Hepatocyte (in vitro differentiated cells): ENCODE measurements around the gene C3orf70. TPM values are rescaled to one million over a fixed set of nuclear protein-coding genes. Genes with fewer than 3 reads are reported as not detected.

Experiments
- DNase-seq: peaks from one replicate; pipeline ENCODE4 v3.0.0-alpha.2; 2016; ENCODE audit warnings: low spot score
- H2AFZ ChIP-seq: fragments of 200-600 bp; sonication (generic); 2 replicates; pipeline ENCODE4 v1.6.0; 2016; ENCODE audit warnings: antibody characterized with exemption, mild to moderate bottlenecking
- H3K27ac ChIP-seq: fragments of 200-600 bp; sonication (generic); 2 replicates; pipeline ENCODE4 v1.5.1; 2016; ENCODE audit warnings: mild to moderate bottlenecking
- H3K27me3 ChIP-seq: fragments of 200-600 bp; sonication (generic); 2 replicates; pipeline ENCODE4 v1.6.1; 2016
- H3K36me3 ChIP-seq: fragments of 200-600 bp; sonication (generic); replicated peaks from 2 replicates; pipeline ENCODE4 v1.5.1; 2016; ENCODE audit warnings: low read depth; ENCODE audit not compliant: insufficient read depth
- H3K4me1 ChIP-seq: fragments of 200-600 bp; sonication (generic); 2 replicates; pipeline ENCODE4 v1.5.1; 2016; ENCODE audit warnings: mild to moderate bottlenecking, moderate library complexity; ENCODE audit not compliant: insufficient read depth
- H3K4me2 ChIP-seq: fragments of 200-600 bp; sonication (generic); 2 replicates; pipeline ENCODE4 v1.6.0; 2016
- H3K4me3 ChIP-seq: fragments of 200-600 bp; sonication (generic); 2 replicates; pipeline ENCODE4 v1.5.1; 2016; ENCODE audit warnings: mild to moderate bottlenecking
- H3K79me2 ChIP-seq: fragments of 200-600 bp; sonication (generic); 2 replicates; pipeline ENCODE4 v1.6.0; 2017; ENCODE audit warnings: mild to moderate bottlenecking
- H3K9me2 ChIP-seq: fragments of 200-600 bp; sonication (generic); replicated peaks from 2 replicates; pipeline ENCODE4 v1.6.0; 2017; ENCODE audit warnings: mild to moderate bottlenecking; ENCODE audit not compliant: insufficient read depth
- H3K9me3 ChIP-seq: fragments of 200-600 bp; sonication (generic); 2 replicates; pipeline ENCODE4 v1.5.1; 2016; ENCODE audit warnings: low read depth, mild to moderate bottlenecking
- H4K20me1 ChIP-seq: fragments of 200-600 bp; sonication (generic); 2 replicates; pipeline ENCODE4 v1.6.0; 2016; ENCODE audit warnings: mild to moderate bottlenecking; ENCODE audit not compliant: insufficient read depth, poor library complexity, severe bottlenecking
- CTCF ChIP-seq: fragments of 200-600 bp; sonication (generic); IDR thresholded peaks from 2 replicates; pipeline ENCODE4 v1.5.1; 2016; ENCODE audit warnings: antibody characterized with exemption, mild to moderate bottlenecking; ENCODE audit not compliant: poor library complexity
- EZH2 ChIP-seq: fragments of 200-600 bp; sonication (generic); IDR thresholded peaks from 2 replicates; pipeline ENCODE4 v1.6.1; 2016; ENCODE audit warnings: antibody characterized with exemption, mild to moderate bottlenecking, borderline replicate concordance
- EZH2phosphoT487 ChIP-seq: fragments of 200-600 bp; sonication (generic); IDR thresholded peaks from one replicate; pipeline ENCODE4 v1.6.1; 2018; ENCODE audit warnings: antibody characterized with exemption, mild to moderate bottlenecking, low read depth, moderate library complexity; ENCODE audit not compliant: unreplicated experiment, severe bottlenecking
- WGBS: methylation state at CpG from one replicate; pipeline ENCODE4 v1.1.6; 2016; ENCODE audit warnings: low lambda C conversion rate; ENCODE audit errors: missing lambda C conversion rate; 5-methylcytosine and 5-hydroxymethylcytosine counted together
- polyA plus RNA-seq: library from polyadenylated mRNA; unstranded; fragments of >200 nt; fragmentation: Nextera tagmentation; extraction: Ambion mirVana; gene quantifications from 2 replicates; pipeline ENCODE4 v1.2.1, GENCODE V29; 2016
- total RNA-seq: library from RNA; depleted of rRNA; stranded (reverse); fragments of >200 nt; gene quantifications from 2 replicates; pipeline ENCODE4 v1.2.3, GENCODE V29; 2014

Gene C3orf70
- total and polyA plus RNA-seq, 2 experiments from 2014 or later = 1.1 to 6.0 TPM

- Histone ChIP-seq H3K9me2 (no peaks in the 10 kb centered on the region), H3K36me3 (no peaks in the 10 kb centered on the region), H3K27ac (no peak overlapping the region), H2AFZ (no peak overlapping the region), H3K4me1 (no peaks in the 10 kb centered on the region), H3K27me3 (no peaks in the 10 kb centered on the region), H3K4me3 (no peak overlapping the region), H4K20me1 (no peaks in the 10 kb centered on the region), H3K79me2 (no peaks in the 10 kb centered on the region), H3K4me2 (no peak overlapping the region), H3K9me3 (no peaks in the 10 kb centered on the region)
- no peak for DNase-seq
- TF ChIP-seq EZH2 = no peak
- no peak for TF ChIP-seq CTCF
- TF ChIP-seq EZH2phosphoT487 = no peak
- 88% methylated on average over 4 of the region's 4 CpGs for WGBS
Measured at GRCh38 chr3:185090811-185091210, 62.0 kb downstream of the C3orf70 start.

GRCh38 chr3:185089751-185090150 lies 63.1 kb downstream of the C3orf70 start:
- H4K20me1 ChIP-seq = no peaks in the 10 kb centered on the region
- H3K9me2 ChIP-seq = no peaks in the 10 kb centered on the region
- no peaks in the 10 kb centered on the region for H3K27me3 ChIP-seq
- H3K9me3 ChIP-seq = no peaks in the 10 kb centered on the region
- DNase-seq = no peak
- TF ChIP-seq CTCF = no peak
- no peak for TF ChIP-seq EZH2phosphoT487
- TF ChIP-seq EZH2 = no peak
- H2AFZ ChIP-seq = no peak overlapping the region
- no peaks in the 10 kb centered on the region for H3K4me1 ChIP-seq
- H3K4me3 ChIP-seq = no peak overlapping the region
- H3K79me2 ChIP-seq = no peaks in the 10 kb centered on the region
- no peaks in the 10 kb centered on the region for H3K36me3 ChIP-seq
- H3K27ac ChIP-seq = no peak overlapping the region
- H3K4me2 ChIP-seq = no peak overlapping the region

- H3K4me1 ChIP-seq = no peaks in the 10 kb centered on the region
- H3K36me3 ChIP-seq = no peaks in the 10 kb centered on the region
Measured at GRCh38 chr3:185089343-185089742, 63.5 kb downstream of the C3orf70 start.

More at GRCh38 chr3:185089343-185089742, 63.5 kb downstream of the C3orf70 start:
- Histone ChIP-seq H3K9me3 (no peaks in the 10 kb centered on the region), H4K20me1 (no peaks in the 10 kb centered on the region), H3K27me3 (no peaks in the 10 kb centered on the region), H3K9me2 (no peaks in the 10 kb centered on the region), H2AFZ (no peak overlapping the region), H3K4me3 (no peak overlapping the region), H3K79me2 (no peaks in the 10 kb centered on the region), H3K27ac (no peak overlapping the region), H3K4me2 (no peak overlapping the region)
- TF ChIP-seq EZH2 (no peak), EZH2phosphoT487 (no peak), CTCF (no peak)
- WGBS = 72% methylated on average over 2 of the region's 2 CpGs
- no peak for DNase-seq
